Heart right ventricle (tissue), 16 donors: ENCODE measurements around the gene PPIP5K2. TPM values are rescaled to one million over a fixed set of nuclear protein-coding genes. Genes with fewer than 3 reads are reported as not detected.

Experiments
- ATAC-seq, 8 donors: fragments of 200-7000 bp; cut with Tn5 transposase; one replicate each; pipeline ENCODE4 v1.9.1; 2020; ENCODE audit warnings: mild to moderate bottlenecking in 8 of 8, moderate library complexity in 8 of 8, moderate number of reproducible peaks in 1 of 8
- DNase-seq, 2 donors: peaks; one replicate each; pipeline ENCODE4 v3.0.0-alpha.2; 2020
- H3K27ac ChIP-seq, 10 donors: fragments of 200-600 bp; sonication (generic) in 2 of 10; one replicate each; pipeline versions ENCODE4 v1.5.0 to v1.8.0; 2020 to 2022; ENCODE audit warnings: mild to moderate bottlenecking in 3 of 10
- H3K27me3 ChIP-seq, 7 donors: fragments of 200-600 bp; one replicate each; pipeline ENCODE4 v1.8.0; 2021 to 2022; ENCODE audit warnings: mild to moderate bottlenecking in 2 of 7
- H3K36me3 ChIP-seq, 9 donors: fragments of 200-600 bp; sonication (generic) in 1 of 9; one replicate each; pipeline versions ENCODE4 v1.5.0 to v1.8.0; 2020 to 2022; ENCODE audit warnings: mild to moderate bottlenecking in 2 of 9
- H3K4me1 ChIP-seq, 9 donors: fragments of 200-600 bp; sonication (generic) in 1 of 9; one replicate each; pipeline versions ENCODE4 v1.5.0 to v1.8.0; 2020 to 2022; ENCODE audit warnings: mild to moderate bottlenecking in 4 of 9
- H3K4me3 ChIP-seq, 10 donors: fragments of 200-600 bp; sonication (generic) in 2 of 10; one replicate each; pipeline versions ENCODE4 v1.5.0 to v1.8.0; 2020 to 2022; ENCODE audit warnings: mild to moderate bottlenecking in 7 of 10, moderate library complexity in 2 of 10
- H3K9me3 ChIP-seq, 11 donors: fragments of 200-600 bp in 10 of 11; sonication (generic) in 2 of 11; one replicate each; pipeline versions ENCODE4 v1.5.0 to v1.8.0; 2013 to 2022; ENCODE audit warnings: mild to moderate bottlenecking in 2 of 11, control low read depth in 1 of 11, moderate library complexity in 1 of 11
- WGBS, 2 donors: extraction: QIAGEN DNeasy Blood & Tissue Kit; methylation state at CpG; one replicate each; pipeline ENCODE4 v1.1.7; 2013; ENCODE audit warnings: inconsistent platforms in 1 of 2; 5-methylcytosine and 5-hydroxymethylcytosine counted together
- intact Hi-C, 10 donors: fragments of 100-400 bp; cut with DNase I; formaldehyde crosslinking; loops; one replicate each; pipeline versions ENCODE4 v1.11.1 to v1.14.2; 2022
- polyA plus RNA-seq, 2 donors: library from polyadenylated mRNA; stranded (reverse); fragments of 200-250 nt; gene quantifications; one replicate each; pipeline ENCODE4 v1.2.3, GENCODE V29; 2013
- total RNA-seq, 10 donors: library from RNA; stranded (reverse); fragmentation: NEBNext Ultra II Directional in 3 of 10; extraction: Animal tissue kit (Norgen Biotek cat#: 25700) in 3 of 10; gene quantifications; one replicate each; pipeline versions ENCODE4 v1.2.1 to v1.2.4, GENCODE V29; 2021 to 2023
- TF ChIP-seq, protein P1 (sequence below), 9 donors: fragments of 200-600 bp; sonication (generic) in 2 of 9; IDR thresholded peaks; one replicate each; pipeline versions ENCODE4 v1.5.0 to v1.8.0; 2021 to 2022; ENCODE audit warnings: antibody characterized with exemption in 9 of 9, mild to moderate bottlenecking in 5 of 9, moderate library complexity in 1 of 9
- donor health status: Arrhythmogenic right ventricular cardiomyopathy.
- donor health status: ischemic (EF 13 %, LVEDD 7.1; RV severe dilation, severe dysfunction).
- donor health status: healthy with polysubstance abuse.
- donor health status: DM: no; HTN: yes; CAD: no.
- donor health status: DM: no; HTN: no; CAD: no.
- donor health status: ischemic (EF 25% LVEDD 6.9; RV normal size, moderate dysfunction).
- donor health status: ischemic (EF 25% LVEDD 5.7; RV mildly dilated, moderate dysfunction).
- donor health status: healthy.
- donor health status: DM: yes; HTN: yes; CAD: no.
- donor health status: Ischemic cardiomyopathy.
- donor health status: ischemic (EF 35%, LVEDD 5.7; RV mildly dilated, moderate dysfunction).
- donor health status: nonischemic (EF 11% LVEDD 7.7; RV severe dilation, severe dysfunction).
- donor health status: DM: yes; HTN: yes; CAD: no.
- donor health status: PGD.
- donor health status: ischemic (EF 29% LVEDD 5.4; RV normal size, mild dysfunction).
- donor health status: nonischemic (EF 23%, LVEDD 6.1; RV moderate dilation, normal function).

The PPIP5K2 gene
- total and polyA plus RNA-seq, 12 donors = 17.1 to 72.9 (median 35.6) TPM

DNA sequence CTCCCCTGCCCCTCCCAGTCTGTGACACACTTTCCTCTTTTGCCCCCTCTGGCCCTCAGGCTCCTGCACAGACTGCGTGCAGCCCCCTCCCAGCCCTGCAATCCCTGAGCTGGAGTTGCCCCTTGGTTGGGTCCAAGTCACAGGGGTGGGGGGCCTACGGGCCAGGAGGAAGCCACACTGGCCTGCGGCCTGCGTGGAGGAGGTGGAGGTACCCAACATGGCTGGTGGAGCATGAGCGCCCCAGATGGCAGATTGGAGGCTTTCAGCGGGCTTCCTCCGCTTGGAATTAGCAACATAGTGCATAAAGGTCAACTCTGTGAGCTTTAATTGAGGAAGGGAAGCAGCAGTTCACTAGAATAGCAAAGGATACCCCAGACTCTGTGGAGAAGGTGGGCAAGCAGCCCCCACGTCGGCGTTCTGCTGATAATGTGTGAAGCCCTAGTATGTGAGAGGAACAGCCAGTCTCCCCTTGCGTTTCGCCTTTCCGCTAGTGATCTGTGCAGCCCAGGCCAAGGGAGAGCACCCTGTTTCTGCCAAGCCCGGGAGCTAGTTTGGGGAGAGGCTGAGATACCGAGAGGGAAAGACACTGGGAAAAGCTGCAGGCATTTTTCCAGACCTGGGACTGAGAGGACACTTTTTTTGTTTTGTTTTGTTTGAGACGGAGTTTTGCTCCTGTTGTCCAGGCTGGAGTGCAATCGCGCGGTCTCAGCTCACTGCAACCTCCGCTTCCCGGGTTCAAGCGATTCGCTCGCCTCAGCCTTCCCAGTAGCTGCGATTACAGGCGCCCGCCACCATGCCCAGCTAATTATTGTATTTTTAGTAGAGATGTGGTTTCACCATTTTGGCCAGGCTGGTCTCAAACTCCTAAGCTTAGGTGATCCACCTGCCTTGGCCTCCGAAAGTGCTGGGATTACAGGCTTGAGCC, 103.2 kb downstream of the PPIP5K2 start:
- H3K4me1 ChIP-seq = no peaks in the 10 kb centered on the region
- peaks cover 0 to 5% (median 0%) of the 10 kb centered on the region in 7 donors for H3K27me3 ChIP-seq
- 88 to 95% methylated on average over 28 of the region's 28 CpGs for WGBS, 2 donors
- no peak overlapping the region for H3K4me3 ChIP-seq
- intact Hi-C loops = loop anchor here in 1 of 10 donors (5.0 kb wide), 1 partner anchor 74 kb away; no protein-coding TSS in a partner anchor
- no peak for DNase-seq
- no peak for ATAC-seq
- no peaks in the 10 kb centered on the region for H3K9me3 ChIP-seq
- TF ChIP-seq, protein P1, sequence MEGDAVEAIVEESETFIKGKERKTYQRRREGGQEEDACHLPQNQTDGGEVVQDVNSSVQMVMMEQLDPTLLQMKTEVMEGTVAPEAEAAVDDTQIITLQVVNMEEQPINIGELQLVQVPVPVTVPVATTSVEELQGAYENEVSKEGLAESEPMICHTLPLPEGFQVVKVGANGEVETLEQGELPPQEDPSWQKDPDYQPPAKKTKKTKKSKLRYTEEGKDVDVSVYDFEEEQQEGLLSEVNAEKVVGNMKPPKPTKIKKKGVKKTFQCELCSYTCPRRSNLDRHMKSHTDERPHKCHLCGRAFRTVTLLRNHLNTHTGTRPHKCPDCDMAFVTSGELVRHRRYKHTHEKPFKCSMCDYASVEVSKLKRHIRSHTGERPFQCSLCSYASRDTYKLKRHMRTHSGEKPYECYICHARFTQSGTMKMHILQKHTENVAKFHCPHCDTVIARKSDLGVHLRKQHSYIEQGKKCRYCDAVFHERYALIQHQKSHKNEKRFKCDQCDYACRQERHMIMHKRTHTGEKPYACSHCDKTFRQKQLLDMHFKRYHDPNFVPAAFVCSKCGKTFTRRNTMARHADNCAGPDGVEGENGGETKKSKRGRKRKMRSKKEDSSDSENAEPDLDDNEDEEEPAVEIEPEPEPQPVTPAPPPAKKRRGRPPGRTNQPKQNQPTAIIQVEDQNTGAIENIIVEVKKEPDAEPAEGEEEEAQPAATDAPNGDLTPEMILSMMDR (IDR thresholded peaks at IDR 0.05) = no peak
- H3K36me3 ChIP-seq = no peaks in the 10 kb centered on the region
- no peak overlapping the region for H3K27ac ChIP-seq

GRCh38 chr5:103224118-103224893, 104.2 kb downstream of the PPIP5K2 start:
- no peak overlapping the region for H3K27ac ChIP-seq
- peaks cover 0 to 5% (median 0%) of the 10 kb centered on the region in 7 donors for H3K27me3 ChIP-seq
- H3K9me3 ChIP-seq = peaks cover 0 to 5% (median 0%) of the 10 kb centered on the region in 11 donors
- TF ChIP-seq, protein P1 (IDR thresholded peaks at IDR 0.05) = peak; percentile 30 to 69 (median 64)
- no peaks in the 10 kb centered on the region for H3K4me1 ChIP-seq
- WGBS, 2 donors = 51 to 52% methylated on average over 11 of the region's 11 CpGs
- H3K36me3 ChIP-seq = no peaks in the 10 kb centered on the region
- intact Hi-C loops = loop anchor here in 1 of 10 donors (5.0 kb wide), 1 partner anchor 73 kb away; no protein-coding TSS in a partner anchor
- H3K4me3 ChIP-seq = no peak overlapping the region
- ATAC-seq (peak; percentile 61 to 85 (median 75)), DNase-seq (peak in 1 of 2 donors; percentile 29)

DNA sequence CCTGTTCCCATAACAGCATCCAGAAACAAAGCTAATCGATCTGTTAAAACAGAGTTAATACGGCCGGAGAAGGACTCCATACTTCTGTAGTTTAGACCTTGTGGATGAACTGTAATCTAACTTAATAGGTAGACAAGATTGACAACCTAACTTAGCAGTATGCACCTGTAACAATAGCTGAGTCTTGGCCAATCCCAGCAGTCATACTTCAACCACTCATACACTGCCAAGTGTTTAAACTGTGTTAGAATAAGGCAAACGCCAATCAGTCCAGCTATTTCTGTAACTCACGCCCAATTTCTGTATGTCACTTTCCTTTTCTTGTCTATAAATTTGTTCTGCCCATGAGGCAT, 104.8 kb downstream of the PPIP5K2 start:
- Histone ChIP-seq H3K27me3 (peaks cover 0 to 5% (median 0%) of the 10 kb centered on the region in 7 donors), H3K27ac (no peak overlapping the region), H3K4me1 (no peaks in the 10 kb centered on the region), H3K9me3 (peaks cover 0 to 6% (median 0%) of the 10 kb centered on the region in 11 donors), H3K36me3 (no peaks in the 10 kb centered on the region), H3K4me3 (no peak overlapping the region)
- ATAC-seq = no peak
- TF ChIP-seq, protein P1 (IDR thresholded peaks at IDR 0.05) = no peak
- intact Hi-C loops = loop anchor here in 1 of 10 donors (5.0 kb wide), 1 partner anchor 72 kb away; no protein-coding TSS in a partner anchor
- DNase-seq = no peak
- WGBS, 2 donors = 77 to 81% methylated on average over 5 of the region's 5 CpGs

DNA sequence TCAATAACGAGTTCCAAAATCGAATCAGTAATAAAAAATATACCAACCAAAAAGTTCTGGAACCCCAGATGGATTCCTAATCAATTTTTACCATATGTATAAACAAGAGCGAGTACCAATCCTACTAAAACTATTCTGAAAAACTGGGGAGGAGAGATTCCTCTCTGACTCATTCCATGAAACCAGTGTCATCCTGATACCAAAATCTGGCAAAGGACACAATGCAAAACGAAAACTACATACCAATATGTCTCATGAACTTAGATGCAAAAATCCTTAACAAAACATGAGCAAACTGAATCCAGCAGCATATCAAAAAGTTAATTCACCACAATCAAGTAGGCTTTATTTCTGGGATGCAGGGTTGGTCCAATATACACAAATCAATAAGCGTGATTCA, 108.0 kb downstream of the PPIP5K2 start:
- DNase-seq (no peak), ATAC-seq (no peak)
- H3K4me3 ChIP-seq = no peak overlapping the region
- no peaks in the 10 kb centered on the region for H3K36me3 ChIP-seq
- intact Hi-C loops = no loop called here
- peaks cover 0 to 5% (median 0%) of the 10 kb centered on the region in 7 donors for H3K27me3 ChIP-seq
- TF ChIP-seq, protein P1 (IDR thresholded peaks at IDR 0.05) = no peak
- no peaks in the 10 kb centered on the region for H3K4me1 ChIP-seq
- no peak overlapping the region for H3K27ac ChIP-seq
- WGBS, 2 donors = 87 to 90% methylated on average over 5 of the region's 5 CpGs
- peaks cover 0 to 6% (median 0%) of the 10 kb centered on the region in 11 donors for H3K9me3 ChIP-seq
